ENCODE data around the gene SWT1. TPM values are rescaled to one million over a fixed set of nuclear protein-coding genes. Genes with fewer than 3 reads are reported as not detected.
"Not testable (repeated sequence)": the region's sequence is repeated elsewhere in the genome, so short reads cannot be mapped to it uniquely, and the experiment has no call there.

SWT1 gene
- total and polyA plus RNA-seq, 2 experiments from 2014 or later: 1.6 to 2.8 TPM

- H3K27ac ChIP-seq: no peak overlapping the region
- TF ChIP-seq EZH2phosphoT487 (IDR thresholded peaks at IDR 0.05; ENCODE audit: insufficient read depth, low read depth): no peak
- no peak for TF ChIP-seq EZH2 (IDR thresholded peaks at IDR 0.05; ENCODE audit: insufficient read depth, poor library complexity, severe bottlenecking)
- no peak for DNase-seq
- WGBS, 2 experiments (ENCODE audit: low coverage in 1 of 2, low lambda C conversion rate in 2 of 2, missing lambda C conversion rate in 2 of 2): 59 to 68% methylated on average over 2 of the region's 2 CpGs
- H3K4me1 ChIP-seq (ENCODE audit: insufficient read depth): peaks cover 9% of the 10 kb centered on the region
- no peaks in the 10 kb centered on the region for H3K9me3 ChIP-seq (ENCODE audit: low read depth)
- H3F3A ChIP-seq (ENCODE audit: insufficient read depth): no peaks in the 10 kb centered on the region
- no peaks in the 10 kb centered on the region for H3K36me3 ChIP-seq (ENCODE audit: low read depth)
- no peaks in the 10 kb centered on the region for H3K27me3 ChIP-seq (replicated peaks; ENCODE audit: insufficient read depth)
- H3K4me3 ChIP-seq: no peak overlapping the region
- H3K9me2 ChIP-seq (ENCODE audit: insufficient read depth): no peaks in the 10 kb centered on the region
- H3K9ac ChIP-seq: no peak overlapping the region
- no peaks in the 10 kb centered on the region for H4K20me1 ChIP-seq (ENCODE audit: insufficient read depth)
- in situ Hi-C loops (cut with MboI): no loop called here
- H3K4me2 ChIP-seq (ENCODE audit: unreplicated experiment): no peak overlapping the region
- no peaks in the 10 kb centered on the region for H3K79me2 ChIP-seq (ENCODE audit: insufficient read depth)
- no peak overlapping the region for H2AFZ ChIP-seq
Observed at GRCh38 chr1:185249563-185249962, 92.6 kb downstream of the SWT1 start.

DNA sequence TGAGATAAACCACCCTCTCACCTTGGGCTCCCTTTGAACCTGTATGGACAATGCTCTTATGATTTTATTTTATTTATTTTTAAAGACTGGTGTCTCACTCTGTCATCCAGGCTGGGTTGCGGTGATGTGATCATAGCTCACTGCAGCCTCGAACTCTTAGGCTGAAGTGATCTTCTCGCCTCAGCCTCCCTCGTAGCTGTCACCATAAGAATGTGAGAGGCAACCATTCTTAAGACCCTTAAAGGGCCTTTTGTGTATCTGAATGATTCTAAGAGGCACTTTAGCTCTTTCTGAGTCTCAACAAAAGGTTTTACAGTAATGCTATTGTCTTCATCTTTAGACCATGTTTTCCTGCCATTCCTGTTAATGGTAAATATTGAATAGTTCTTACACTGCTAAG, 93.1 kb downstream of the SWT1 start:
- Histone ChIP-seq H3K9me3 (ENCODE audit: low read depth) (no peaks in the 10 kb centered on the region), H3K4me3 (no peak overlapping the region), H3K79me2 (ENCODE audit: insufficient read depth) (no peaks in the 10 kb centered on the region), H3K4me1 (ENCODE audit: insufficient read depth) (peaks cover 6% of the 10 kb centered on the region; the same call in 1 of the 2 replicates), H3K4me2 (ENCODE audit: unreplicated experiment) (no peak overlapping the region), H2AFZ (no peak overlapping the region), H3K36me3 (ENCODE audit: low read depth) (no peaks in the 10 kb centered on the region), H4K20me1 (ENCODE audit: insufficient read depth) (no peaks in the 10 kb centered on the region), H3K27ac (no peak overlapping the region), H3F3A (ENCODE audit: insufficient read depth) (no peaks in the 10 kb centered on the region), H3K27me3 (replicated peaks; ENCODE audit: insufficient read depth) (no peaks in the 10 kb centered on the region), H3K9me2 (ENCODE audit: insufficient read depth) (no peaks in the 10 kb centered on the region), H3K9ac (no peak overlapping the region)
- DNase-seq: no peak
- TF ChIP-seq EZH2phosphoT487 (IDR thresholded peaks at IDR 0.05; ENCODE audit: insufficient read depth, low read depth) (no peak), EZH2 (IDR thresholded peaks at IDR 0.05; ENCODE audit: insufficient read depth, poor library complexity, severe bottlenecking) (no peak)
- WGBS, 2 experiments (ENCODE audit: low coverage in 1 of 2, low lambda C conversion rate in 2 of 2, missing lambda C conversion rate in 2 of 2): 96% methylated on average over 4 of the region's 4 CpGs
- in situ Hi-C loops (cut with MboI): no loop called here

- in situ Hi-C loops (cut with MboI): not testable (repeated sequence)
Observed at GRCh38 chr1:185251928-185252327, 95.0 kb downstream of the SWT1 start.

DNA sequence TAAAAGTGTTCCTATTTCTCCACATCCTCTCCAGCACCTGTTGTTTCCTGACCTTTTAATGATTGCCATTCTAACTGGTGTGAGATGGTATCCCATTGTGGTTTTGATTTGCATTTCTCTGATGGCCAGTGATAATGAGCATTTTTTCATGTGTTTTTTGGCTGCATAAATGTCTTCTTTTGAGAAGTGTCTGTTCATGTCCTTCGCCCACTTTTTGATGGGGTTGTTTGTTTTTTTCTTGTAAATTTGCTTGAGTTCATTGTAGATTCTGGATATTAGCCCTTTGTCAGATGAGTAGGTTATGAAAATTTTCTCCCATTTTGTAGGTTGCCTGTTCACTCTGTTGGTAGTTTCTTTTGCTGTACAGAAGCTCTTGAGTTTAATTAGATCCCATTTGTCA, 95.4 kb downstream of the SWT1 start:
- H3F3A ChIP-seq (ENCODE audit: insufficient read depth); H3K4me2 ChIP-seq (ENCODE audit: unreplicated experiment); H3K9me2 ChIP-seq (ENCODE audit: insufficient read depth); H3K36me3 ChIP-seq (ENCODE audit: low read depth); DNase-seq; in situ Hi-C loops (cut with MboI); H3K27ac ChIP-seq; H3K9ac ChIP-seq; H3K9me3 ChIP-seq (ENCODE audit: low read depth); H2AFZ ChIP-seq; H3K27me3 ChIP-seq (replicated peaks; ENCODE audit: insufficient read depth); H3K4me1 ChIP-seq (ENCODE audit: insufficient read depth); H3K79me2 ChIP-seq (ENCODE audit: insufficient read depth); H3K4me3 ChIP-seq; H4K20me1 ChIP-seq (ENCODE audit: insufficient read depth): not testable (repeated sequence)
- WGBS, 2 experiments (ENCODE audit: low coverage in 1 of 2, low lambda C conversion rate in 2 of 2, missing lambda C conversion rate in 2 of 2): 71% methylated on average over 1 of the region's 1 CpG; no CpG with 5 or more reads in 1 of the 2 experiments

More at GRCh38 chr1:185251928-185252327, 95.0 kb downstream of the SWT1 start:
- H3K9me2 ChIP-seq (ENCODE audit: insufficient read depth); DNase-seq; H3K4me1 ChIP-seq (ENCODE audit: insufficient read depth); H3K27me3 ChIP-seq (replicated peaks; ENCODE audit: insufficient read depth); H3K4me2 ChIP-seq (ENCODE audit: unreplicated experiment); H3K9ac ChIP-seq; H4K20me1 ChIP-seq (ENCODE audit: insufficient read depth); H3F3A ChIP-seq (ENCODE audit: insufficient read depth); H3K9me3 ChIP-seq (ENCODE audit: low read depth); H3K79me2 ChIP-seq (ENCODE audit: insufficient read depth); H3K4me3 ChIP-seq; H2AFZ ChIP-seq; H3K27ac ChIP-seq; H3K36me3 ChIP-seq (ENCODE audit: low read depth): not testable (repeated sequence)
- WGBS, 2 experiments (ENCODE audit: low coverage in 1 of 2, low lambda C conversion rate in 2 of 2, missing lambda C conversion rate in 2 of 2): 97 to 100% methylated on average over 1 to 3 of the region's 4 CpGs

GRCh38 chr1:185255595-185255994, 98.6 kb downstream of the SWT1 start:
- in situ Hi-C loops (cut with MboI); H3K4me2 ChIP-seq (ENCODE audit: unreplicated experiment); H3F3A ChIP-seq (ENCODE audit: insufficient read depth); H3K9me3 ChIP-seq (ENCODE audit: low read depth); H3K79me2 ChIP-seq (ENCODE audit: insufficient read depth); H3K4me3 ChIP-seq; H3K9ac ChIP-seq; H3K4me1 ChIP-seq (ENCODE audit: insufficient read depth); H3K9me2 ChIP-seq (ENCODE audit: insufficient read depth); H3K36me3 ChIP-seq (ENCODE audit: low read depth); H3K27me3 ChIP-seq (replicated peaks; ENCODE audit: insufficient read depth); H4K20me1 ChIP-seq (ENCODE audit: insufficient read depth); H3K27ac ChIP-seq; H2AFZ ChIP-seq; DNase-seq: not testable (repeated sequence)
- WGBS, 2 experiments (ENCODE audit: low coverage in 1 of 2, low lambda C conversion rate in 2 of 2, missing lambda C conversion rate in 2 of 2): 89 to 94% methylated on average over 5 of the region's 6 CpGs

DNA sequence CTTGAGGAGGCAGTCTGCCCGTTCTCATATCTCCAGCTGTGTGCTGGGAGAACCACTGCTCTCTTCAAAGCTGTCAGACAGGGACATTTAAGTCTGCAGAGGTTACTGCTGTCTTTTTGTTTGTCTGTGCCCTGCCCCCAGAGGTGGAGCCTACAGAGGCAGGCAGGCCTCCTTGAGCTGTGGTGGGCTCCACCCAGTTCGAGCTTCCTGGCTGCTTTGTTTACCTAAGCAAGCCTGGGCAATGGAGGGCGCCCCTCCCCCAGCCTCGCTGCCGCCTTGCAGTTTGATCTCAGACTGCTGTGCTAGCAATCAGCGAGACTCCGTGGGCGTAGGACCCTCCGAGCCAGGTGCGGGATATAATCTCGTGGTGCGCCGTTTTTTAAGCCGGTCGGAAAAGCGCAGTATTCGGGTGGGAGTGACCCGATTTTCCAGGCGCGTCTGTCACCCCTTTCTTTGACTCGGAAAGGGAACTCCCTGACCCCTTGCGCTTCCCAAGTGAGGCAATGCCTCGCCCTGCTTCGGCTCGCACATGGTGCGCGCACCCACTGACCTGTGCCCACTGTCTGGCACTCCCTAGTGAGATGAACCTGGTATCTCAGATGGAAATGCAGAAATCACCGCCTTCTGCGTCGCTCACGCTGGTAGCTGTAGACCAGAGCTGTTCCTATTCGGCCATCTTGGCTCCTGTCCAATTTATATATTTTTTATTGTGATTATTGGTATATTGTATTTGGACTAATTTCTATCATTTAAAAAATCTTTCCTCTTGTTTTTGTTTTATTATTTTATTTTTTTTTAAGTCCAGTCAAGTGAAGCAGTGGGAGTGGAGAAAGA, 100.4 kb downstream of the SWT1 start:
- DNase-seq; H3F3A ChIP-seq (ENCODE audit: insufficient read depth); H3K27me3 ChIP-seq (replicated peaks; ENCODE audit: insufficient read depth); H3K27ac ChIP-seq; H3K4me1 ChIP-seq (ENCODE audit: insufficient read depth); H3K36me3 ChIP-seq (ENCODE audit: low read depth); in situ Hi-C loops (cut with MboI); H3K9me2 ChIP-seq (ENCODE audit: insufficient read depth); H3K4me2 ChIP-seq (ENCODE audit: unreplicated experiment); H3K9ac ChIP-seq; H3K4me3 ChIP-seq; H2AFZ ChIP-seq; H4K20me1 ChIP-seq (ENCODE audit: insufficient read depth); H3K79me2 ChIP-seq (ENCODE audit: insufficient read depth); H3K9me3 ChIP-seq (ENCODE audit: low read depth): not testable (repeated sequence)
- 90 to 95% methylated on average over 12 to 17 of the region's 32 CpGs for WGBS, 2 experiments (ENCODE audit: low coverage in 1 of 2, low lambda C conversion rate in 2 of 2, missing lambda C conversion rate in 2 of 2)

All from GM23248 (cell line).